Measurements from ENCODE around the gene SLC35F3.

SLC35F3 gene

DNA sequence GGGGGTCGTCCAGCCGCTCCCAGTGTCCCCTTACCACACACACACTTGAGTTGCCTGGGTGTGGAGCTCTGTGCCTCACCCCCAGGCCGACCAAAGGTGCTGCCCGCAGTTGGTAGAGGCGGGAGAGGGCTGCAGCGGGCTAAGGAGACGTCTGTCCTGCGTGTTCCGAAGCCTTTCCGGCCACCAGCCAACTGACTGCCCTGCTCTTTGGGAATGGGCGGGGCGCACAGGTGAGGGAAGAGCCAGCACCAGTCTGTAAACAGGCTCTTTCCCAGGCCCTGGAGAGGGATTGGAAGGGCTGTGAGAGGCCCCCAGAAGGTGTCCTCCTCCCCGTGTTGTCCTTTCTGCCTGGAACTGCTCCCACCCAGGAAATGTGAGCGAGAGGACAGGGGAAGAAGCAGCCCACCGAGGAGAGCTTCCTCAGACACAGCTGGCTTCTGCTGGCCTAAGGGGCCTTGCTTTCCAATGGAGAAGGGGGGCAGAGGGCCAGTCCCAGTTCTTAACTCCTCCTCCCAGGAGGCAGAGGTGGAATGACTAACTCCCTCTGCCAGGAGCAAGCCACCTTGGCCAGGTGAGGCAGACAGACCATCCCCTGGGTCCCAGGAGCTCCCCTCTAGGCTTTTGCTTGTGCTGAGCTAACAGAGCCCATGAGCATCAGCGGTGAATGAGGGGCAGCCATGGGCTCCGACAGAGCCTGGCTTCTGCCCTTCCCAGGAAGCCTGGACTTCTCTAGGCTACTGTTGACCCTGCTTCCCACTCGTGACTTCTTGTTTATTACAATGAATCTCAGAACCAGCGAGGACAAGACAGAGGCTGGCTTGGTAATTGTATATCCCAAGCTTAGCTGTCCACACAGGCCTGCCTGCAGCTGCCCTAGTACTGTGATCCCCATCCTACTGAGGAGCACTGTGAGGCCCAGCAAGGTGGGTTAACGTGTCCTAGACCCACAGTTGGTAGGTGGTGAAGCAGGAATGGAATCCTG lies 310.7 kb downstream of the SLC35F3 start:
- H3K4me1 ChIP-seq (ENCODE audit: control insufficient read depth, insufficient read depth, low read length, unreplicated experiment) = no peaks in the 10 kb centered on the region
- H3K27me3 ChIP-seq (ENCODE audit: insufficient read depth, low read length) = peaks cover 45% of the 10 kb centered on the region
- H3K36me3 ChIP-seq (ENCODE audit: insufficient read depth, low read length) = no peaks in the 10 kb centered on the region
- no peaks in the 10 kb centered on the region for H3K79me2 ChIP-seq (ENCODE audit: control insufficient read depth, insufficient read depth, low read length, unreplicated experiment)
- no peak overlapping the region for H3K27ac ChIP-seq (ENCODE audit: low read depth, low read length)
- H2AFZ ChIP-seq (ENCODE audit: low read length, unreplicated experiment) = no peak overlapping the region
- H3K4me3 ChIP-seq (ENCODE audit: low read depth, low read length) = no peak overlapping the region

DNA sequence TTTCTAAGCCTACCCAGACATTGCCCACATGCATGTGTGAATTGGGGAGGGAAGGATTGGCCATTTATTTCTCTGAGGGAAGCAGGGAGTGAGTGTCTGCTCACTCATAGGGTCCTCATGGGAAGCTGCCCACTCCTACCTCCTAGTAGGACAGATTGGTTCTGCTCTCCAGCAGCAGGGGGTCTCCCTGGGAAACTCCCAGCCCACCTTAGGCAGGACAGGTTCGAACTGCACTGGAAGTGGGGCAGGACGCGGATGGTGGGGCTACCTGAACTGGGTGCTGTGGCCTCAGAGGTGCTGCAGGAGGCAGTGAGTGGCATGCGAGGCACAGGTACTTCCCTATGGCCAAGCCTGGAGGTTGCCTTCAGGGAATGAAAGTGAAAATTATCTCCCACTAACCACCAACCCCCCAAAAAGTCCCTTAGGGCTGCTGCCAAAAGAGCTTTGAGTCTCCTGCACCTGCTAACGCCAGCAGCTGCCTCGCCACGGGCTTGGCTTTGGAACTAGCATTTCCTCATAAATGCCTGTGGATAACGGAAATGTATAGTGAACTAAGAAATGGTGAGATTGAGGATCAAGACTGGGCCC lies 311.7 kb downstream of the SLC35F3 start:
- no peaks in the 10 kb centered on the region for H3K4me1 ChIP-seq (ENCODE audit: control insufficient read depth, insufficient read depth, low read length, unreplicated experiment)
- no peaks in the 10 kb centered on the region for H3K36me3 ChIP-seq (ENCODE audit: insufficient read depth, low read length)
- H3K27me3 ChIP-seq (ENCODE audit: insufficient read depth, low read length) = peaks cover 51% of the 10 kb centered on the region
- no peaks in the 10 kb centered on the region for H3K79me2 ChIP-seq (ENCODE audit: control insufficient read depth, insufficient read depth, low read length, unreplicated experiment)
- H3K27ac ChIP-seq (ENCODE audit: low read depth, low read length) = no peak overlapping the region
- H3K4me3 ChIP-seq (ENCODE audit: low read depth, low read length) = no peak overlapping the region
- H2AFZ ChIP-seq (ENCODE audit: low read length, unreplicated experiment) = no peak overlapping the region

DNA sequence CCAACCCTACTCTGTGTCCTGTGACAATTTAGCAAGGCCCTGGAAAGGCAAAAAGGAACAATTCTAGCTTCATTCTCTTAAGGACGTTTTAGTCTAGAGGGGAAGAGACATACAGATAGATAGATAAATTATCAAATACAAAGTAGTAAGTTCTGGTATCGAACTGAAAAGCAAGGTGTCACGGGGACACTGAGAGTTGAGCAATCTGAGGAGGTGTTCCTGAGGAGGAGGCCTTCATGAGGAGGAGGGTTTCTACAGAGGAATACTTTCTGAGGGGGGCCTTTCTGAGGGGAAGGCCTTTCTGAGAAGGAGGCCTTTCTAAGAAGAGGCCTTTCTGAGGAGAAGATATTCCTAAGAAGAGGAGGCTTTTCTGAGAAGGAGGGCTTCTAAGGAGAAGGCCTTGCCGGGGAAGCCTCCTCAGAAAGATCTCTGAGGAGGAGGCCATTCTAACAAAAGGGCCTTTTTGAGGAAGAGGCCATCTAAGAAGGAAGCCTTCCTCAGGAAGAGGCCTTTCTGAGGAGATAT lies 312.9 kb downstream of the SLC35F3 start:
- Histone ChIP-seq H3K27ac (ENCODE audit: low read depth, low read length) (no peak overlapping the region), H3K27me3 (ENCODE audit: insufficient read depth, low read length) (peaks cover 50% of the 10 kb centered on the region), H3K4me3 (ENCODE audit: low read depth, low read length) (no peak overlapping the region)

DNA sequence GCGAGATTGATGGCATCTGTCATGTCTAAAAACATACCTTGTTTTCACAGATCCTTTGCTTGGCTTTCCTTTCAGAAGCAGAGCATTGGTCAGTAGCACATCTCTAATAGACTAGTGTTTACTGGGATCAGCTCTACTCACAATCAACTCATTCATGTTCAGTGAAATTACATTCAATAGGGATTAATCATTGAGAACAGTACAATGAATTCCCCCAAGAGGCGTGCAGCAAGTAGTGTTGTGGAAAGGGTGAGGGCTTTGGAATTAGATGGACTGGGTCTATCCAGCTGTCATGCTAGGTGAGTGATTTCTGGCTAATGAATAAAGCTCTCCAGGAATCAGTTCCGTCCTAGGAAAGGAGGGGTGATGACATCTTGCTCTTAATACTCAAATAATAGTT lies 313.6 kb downstream of the SLC35F3 start:
- Histone ChIP-seq H2AFZ (ENCODE audit: low read length, unreplicated experiment) (no peak overlapping the region), H3K4me1 (ENCODE audit: control insufficient read depth, insufficient read depth, low read length, unreplicated experiment) (no peaks in the 10 kb centered on the region), H3K79me2 (ENCODE audit: control insufficient read depth, insufficient read depth, low read length, unreplicated experiment) (no peaks in the 10 kb centered on the region), H3K36me3 (ENCODE audit: insufficient read depth, low read length) (no peaks in the 10 kb centered on the region), H3K4me3 (ENCODE audit: low read depth, low read length) (no peak overlapping the region), H3K27ac (ENCODE audit: low read depth, low read length) (no peak overlapping the region), H3K27me3 (ENCODE audit: insufficient read depth, low read length) (peaks cover 44% of the 10 kb centered on the region)

More for the DNA sequence above, 312.9 kb downstream of the SLC35F3 start:
- H2AFZ ChIP-seq (ENCODE audit: low read length, unreplicated experiment) = no peak overlapping the region
- H3K4me1 ChIP-seq (ENCODE audit: control insufficient read depth, insufficient read depth, low read length, unreplicated experiment) = no peaks in the 10 kb centered on the region
- no peaks in the 10 kb centered on the region for H3K79me2 ChIP-seq (ENCODE audit: control insufficient read depth, insufficient read depth, low read length, unreplicated experiment)
- no peaks in the 10 kb centered on the region for H3K36me3 ChIP-seq (ENCODE audit: insufficient read depth, low read length)

DNA sequence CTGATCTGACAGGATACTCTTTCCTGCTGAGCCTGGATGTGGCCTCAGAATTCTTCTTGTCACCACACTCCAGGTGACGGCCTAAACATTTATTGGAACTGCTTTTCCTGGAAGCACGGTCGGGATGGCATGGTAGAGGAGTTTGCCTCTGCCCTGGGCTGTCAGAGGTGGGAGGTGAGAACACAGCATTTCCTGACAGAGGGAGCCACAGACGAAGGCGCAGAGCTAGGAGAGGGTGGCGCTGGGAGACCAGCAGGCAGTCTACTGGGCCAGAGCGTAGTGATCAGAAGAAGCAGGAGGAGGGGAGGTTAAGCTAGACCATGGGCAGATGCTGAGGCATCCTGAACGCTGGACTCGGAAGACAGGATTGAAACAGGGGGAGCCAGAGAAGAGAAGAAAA lies 315.2 kb downstream of the SLC35F3 start:
- H3K4me3 ChIP-seq (ENCODE audit: low read depth, low read length) = no peak overlapping the region
- H3K27ac ChIP-seq (ENCODE audit: low read depth, low read length) = no peak overlapping the region
- no peaks in the 10 kb centered on the region for H3K4me1 ChIP-seq (ENCODE audit: control insufficient read depth, insufficient read depth, low read length, unreplicated experiment)

DNA sequence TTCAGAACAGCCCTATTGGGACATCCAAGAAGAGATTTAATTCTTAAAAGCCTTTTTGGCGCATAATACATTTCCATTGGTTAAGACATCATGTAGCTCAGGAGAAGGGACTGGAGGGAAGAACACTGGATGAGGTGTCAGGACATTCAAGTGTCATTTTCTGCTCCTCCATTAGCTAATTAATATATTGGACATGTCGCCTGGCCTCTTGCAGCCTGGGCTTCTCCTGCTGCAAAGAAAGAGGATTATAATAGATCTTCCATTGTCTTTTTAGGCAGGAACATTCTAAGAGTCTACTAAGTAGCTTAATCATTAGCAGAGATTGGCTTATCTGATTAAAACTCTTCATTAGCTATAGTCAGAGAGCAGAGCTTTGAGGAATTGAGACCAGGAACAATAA lies 317.1 kb downstream of the SLC35F3 start:
- no peak overlapping the region for H3K4me3 ChIP-seq (ENCODE audit: low read depth, low read length)
- H3K27me3 ChIP-seq (ENCODE audit: insufficient read depth, low read length) = peaks cover 20% of the 10 kb centered on the region
- H2AFZ ChIP-seq (ENCODE audit: low read length, unreplicated experiment) = no peak overlapping the region
- no peaks in the 10 kb centered on the region for H3K4me1 ChIP-seq (ENCODE audit: control insufficient read depth, insufficient read depth, low read length, unreplicated experiment)
- H3K79me2 ChIP-seq (ENCODE audit: control insufficient read depth, insufficient read depth, low read length, unreplicated experiment) = no peaks in the 10 kb centered on the region
- H3K36me3 ChIP-seq (ENCODE audit: insufficient read depth, low read length) = no peaks in the 10 kb centered on the region
- no peak overlapping the region for H3K27ac ChIP-seq (ENCODE audit: low read depth, low read length)

More for the DNA sequence above, 315.2 kb downstream of the SLC35F3 start:
- H3K27me3 ChIP-seq (ENCODE audit: insufficient read depth, low read length) = peaks cover 32% of the 10 kb centered on the region
- no peak overlapping the region for H2AFZ ChIP-seq (ENCODE audit: low read length, unreplicated experiment)
- H3K36me3 ChIP-seq (ENCODE audit: insufficient read depth, low read length) = no peaks in the 10 kb centered on the region
- no peaks in the 10 kb centered on the region for H3K79me2 ChIP-seq (ENCODE audit: control insufficient read depth, insufficient read depth, low read length, unreplicated experiment)

DNA sequence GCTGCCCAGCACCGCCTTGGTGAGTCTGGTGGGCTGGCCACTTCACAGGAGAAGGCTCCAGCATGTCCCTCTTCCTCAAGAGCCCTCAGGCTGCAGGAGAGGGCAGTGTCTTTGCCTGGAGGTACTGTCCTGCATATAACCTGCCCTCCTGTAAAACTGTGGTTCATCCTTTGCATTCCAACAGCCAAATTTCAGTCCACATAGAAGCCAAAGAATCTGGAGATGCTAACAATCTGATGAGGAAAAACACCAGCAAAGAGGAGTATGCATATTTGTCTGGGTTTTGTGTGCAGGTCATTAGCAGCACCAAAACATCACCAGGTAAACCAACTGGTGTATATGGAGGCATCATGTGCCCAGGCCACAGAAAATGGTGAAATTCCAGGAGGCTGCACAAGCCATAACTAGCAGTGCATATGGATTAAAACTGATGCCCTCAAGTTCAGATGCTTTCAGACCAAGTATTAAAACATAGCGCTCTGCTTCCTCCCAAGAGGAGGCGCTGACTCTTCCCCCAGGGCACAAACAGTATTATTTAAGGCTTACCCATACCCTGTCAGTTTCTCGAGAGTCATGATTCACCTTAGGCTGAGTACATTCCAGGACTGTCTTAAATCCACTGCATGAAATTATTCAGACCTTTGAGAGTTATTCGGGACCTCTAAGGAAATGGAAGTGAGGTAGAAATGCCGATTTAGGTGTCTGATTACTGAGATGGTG lies 318.2 kb downstream of the SLC35F3 start:
- Histone ChIP-seq H2AFZ (ENCODE audit: low read length, unreplicated experiment) (no peak overlapping the region), H3K27me3 (ENCODE audit: insufficient read depth, low read length) (peaks cover 19% of the 10 kb centered on the region), H3K79me2 (ENCODE audit: control insufficient read depth, insufficient read depth, low read length, unreplicated experiment) (no peaks in the 10 kb centered on the region), H3K4me1 (ENCODE audit: control insufficient read depth, insufficient read depth, low read length, unreplicated experiment) (no peaks in the 10 kb centered on the region), H3K4me3 (ENCODE audit: low read depth, low read length) (no peak overlapping the region), H3K36me3 (ENCODE audit: insufficient read depth, low read length) (no peaks in the 10 kb centered on the region), H3K27ac (ENCODE audit: low read depth, low read length) (no peak overlapping the region)

DNA sequence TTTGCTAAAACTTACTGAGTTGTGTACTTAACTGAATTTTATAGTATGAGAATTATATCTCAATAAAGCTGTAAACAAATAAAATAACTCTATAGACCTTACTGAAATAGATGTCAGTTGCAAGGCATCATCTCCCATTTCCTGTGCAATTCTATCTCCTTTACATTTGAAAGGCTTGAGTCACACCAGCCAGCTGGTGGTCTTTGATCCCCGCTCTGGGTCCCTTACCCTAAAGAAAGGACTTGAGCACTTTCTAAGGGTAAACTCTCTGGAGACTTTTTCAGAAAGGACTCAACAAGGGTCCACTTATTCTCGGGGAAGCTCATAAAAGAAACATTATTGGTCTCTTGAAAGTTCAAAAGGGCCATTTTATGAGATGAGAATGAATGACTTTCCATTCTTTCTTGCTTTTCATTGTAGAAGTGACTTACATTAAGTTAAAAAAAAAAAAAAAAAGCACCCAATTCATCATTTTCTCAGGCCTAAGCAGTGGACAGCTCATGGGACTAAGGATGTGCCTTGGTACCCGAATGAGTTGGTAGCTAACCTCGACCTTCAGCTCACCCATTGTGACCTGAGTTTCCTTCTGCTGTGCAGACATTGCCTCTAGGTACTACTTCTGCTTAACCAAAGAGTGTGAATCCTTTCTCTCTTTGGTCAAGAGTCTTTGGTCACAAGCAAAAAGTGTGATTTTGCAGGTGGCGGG lies 321.8 kb downstream of the SLC35F3 start:
- Histone ChIP-seq H3K36me3 (ENCODE audit: insufficient read depth, low read length) (no peaks in the 10 kb centered on the region), H3K4me1 (ENCODE audit: control insufficient read depth, insufficient read depth, low read length, unreplicated experiment) (no peaks in the 10 kb centered on the region), H3K79me2 (ENCODE audit: control insufficient read depth, insufficient read depth, low read length, unreplicated experiment) (no peaks in the 10 kb centered on the region), H3K27me3 (ENCODE audit: insufficient read depth, low read length) (peaks cover 36% of the 10 kb centered on the region), H3K4me3 (ENCODE audit: low read depth, low read length) (no peak overlapping the region), H3K27ac (ENCODE audit: low read depth, low read length) (no peak overlapping the region), H2AFZ (ENCODE audit: low read length, unreplicated experiment) (no peak overlapping the region)

DNA sequence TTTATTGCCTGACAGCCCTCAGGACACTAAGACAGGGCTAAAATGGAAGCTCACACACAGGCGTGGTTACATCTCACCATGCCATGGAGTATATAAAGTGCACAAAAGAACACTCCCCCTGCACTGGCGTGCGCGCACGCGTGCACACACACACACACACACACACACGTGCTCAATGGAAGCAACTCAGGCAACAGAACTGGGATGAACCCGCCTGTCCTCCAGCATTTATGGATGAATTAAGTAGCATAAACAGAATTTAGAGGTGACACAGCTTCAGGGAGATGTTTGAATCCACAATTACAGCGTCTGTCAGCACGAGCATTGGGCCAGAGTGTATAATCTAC lies 322.3 kb downstream of the SLC35F3 start:
- H3K79me2 ChIP-seq (ENCODE audit: control insufficient read depth, insufficient read depth, low read length, unreplicated experiment) = no peaks in the 10 kb centered on the region
- peaks cover 35% of the 10 kb centered on the region for H3K27me3 ChIP-seq (ENCODE audit: insufficient read depth, low read length)
- H2AFZ ChIP-seq (ENCODE audit: low read length, unreplicated experiment) = no peak overlapping the region
- H3K4me1 ChIP-seq (ENCODE audit: control insufficient read depth, insufficient read depth, low read length, unreplicated experiment) = no peaks in the 10 kb centered on the region
- no peaks in the 10 kb centered on the region for H3K36me3 ChIP-seq (ENCODE audit: insufficient read depth, low read length)
- H3K4me3 ChIP-seq (ENCODE audit: low read depth, low read length) = no peak overlapping the region
- no peak overlapping the region for H3K27ac ChIP-seq (ENCODE audit: low read depth, low read length)

All from ACC112 (cell line).